NCI-H2196 (cell line): Measurements from ENCODE around the gene DUS4L.
A peak's percentile ranks its signal among the peaks of the same experiment; 100 is the strongest.
"Not testable (repeated sequence)": the region's sequence is repeated elsewhere in the genome, so short reads cannot be mapped to it uniquely, and the experiment has no call there.

ENCODE experiments used
- DNase-seq: peaks from one replicate; lab custom pipeline; 2025; ENCODE audit not compliant: unreplicated experiment; lab: John Stamatoyannopoulos, UW

Gene DUS4L, protein sequence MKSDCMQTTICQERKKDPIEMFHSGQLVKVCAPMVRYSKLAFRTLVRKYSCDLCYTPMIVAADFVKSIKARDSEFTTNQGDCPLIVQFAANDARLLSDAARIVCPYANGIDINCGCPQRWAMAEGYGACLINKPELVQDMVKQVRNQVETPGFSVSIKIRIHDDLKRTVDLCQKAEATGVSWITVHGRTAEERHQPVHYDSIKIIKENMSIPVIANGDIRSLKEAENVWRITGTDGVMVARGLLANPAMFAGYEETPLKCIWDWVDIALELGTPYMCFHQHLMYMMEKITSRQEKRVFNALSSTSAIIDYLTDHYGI

DNA sequence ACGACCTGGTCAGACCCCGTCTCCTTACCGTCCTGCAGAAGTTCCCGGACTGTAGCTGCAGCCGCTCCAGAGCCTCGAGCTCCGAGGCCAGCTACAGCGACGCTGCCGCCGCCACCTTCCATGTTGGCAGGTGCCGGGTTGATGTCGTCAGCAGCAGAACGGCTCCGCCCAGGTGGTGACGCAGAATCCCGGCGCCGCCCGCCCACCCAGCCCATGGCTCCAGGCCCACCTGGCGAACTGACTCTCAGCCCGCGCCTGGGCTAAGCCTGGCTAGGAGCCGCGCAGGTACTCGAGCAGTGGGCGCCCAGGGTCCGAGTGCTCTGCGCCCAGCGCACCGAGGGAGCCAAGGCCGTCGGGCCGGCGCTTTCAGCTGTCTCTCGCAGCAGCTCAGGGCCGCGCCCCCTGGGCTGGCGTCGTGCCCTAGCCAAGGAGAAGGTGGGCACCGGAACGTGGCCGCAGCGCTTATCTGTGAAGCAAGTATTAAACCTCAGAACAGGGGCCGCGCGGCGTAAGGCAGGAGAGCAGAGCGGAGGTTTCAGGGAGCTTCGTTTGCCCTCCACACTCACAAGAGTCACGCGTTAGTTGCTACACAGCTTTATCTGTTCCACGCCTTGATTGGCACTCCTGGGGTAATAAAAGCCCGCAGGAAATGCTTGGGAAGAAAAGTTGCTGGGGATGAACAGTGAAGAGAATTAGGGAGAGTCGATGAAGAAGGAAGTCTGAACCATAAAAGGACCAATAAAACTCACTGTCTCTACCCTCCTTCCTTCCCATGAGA, at the start of gene DUS4L, which contains the start of gene COG5:
TSS of gene DUS4L (plus strand) at position 197 of the 778 bp plus-strand sequence. CDS start 3,100 bp downstream, outside the sequence.
TSS of gene COG5 (minus strand) at position 146 of the 778 bp plus-strand sequence. CDS start at position 122, 24 bp downstream.
- DNase-seq, result peak; percentile 86

DNA sequence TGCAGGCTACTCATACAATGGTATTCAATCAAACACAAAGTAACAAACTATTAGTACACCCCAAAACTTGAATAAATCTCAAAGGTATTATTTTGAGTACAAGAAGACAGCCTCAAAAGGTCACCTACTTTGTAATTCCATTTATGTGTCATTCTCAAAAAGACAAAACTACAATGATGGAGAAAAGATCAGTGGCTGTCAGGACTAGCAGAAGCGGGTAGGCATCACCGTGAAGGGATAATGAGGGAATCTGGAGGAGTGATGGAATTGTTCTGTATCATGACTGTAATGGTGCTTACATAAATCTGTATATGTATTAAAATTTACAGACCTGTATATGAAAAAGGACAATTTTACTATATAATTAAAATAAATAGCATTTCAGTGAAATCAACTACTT, 37.1 kb upstream of the DUS4L start:
- no peak for DNase-seq

DNA sequence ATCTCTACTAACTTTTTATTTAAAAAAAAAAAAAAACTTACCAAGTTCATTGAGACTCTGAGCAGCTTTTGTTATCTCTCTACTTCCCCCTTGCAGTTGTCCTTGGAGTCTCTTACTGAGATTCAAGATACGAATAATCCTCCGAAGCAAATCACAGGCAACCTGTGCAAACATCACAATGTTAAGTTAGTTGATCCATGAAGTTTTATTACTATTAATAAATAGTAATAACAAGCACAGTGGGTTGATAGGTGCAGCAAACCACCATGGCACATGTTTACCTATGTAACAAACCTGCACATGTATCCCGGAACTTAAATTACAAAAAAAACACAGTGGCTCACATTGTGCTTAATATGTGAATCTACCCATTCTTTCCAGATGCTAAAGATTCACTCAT, 36.6 kb upstream of the DUS4L start:
- no peak for DNase-seq

- no peak for DNase-seq
These were observed 35.3 kb upstream of the DUS4L start for GRCh38 chr7:107528461-107528860.

- DNase-seq, result no peak
These were observed 33.0 kb upstream of the DUS4L start for GRCh38 chr7:107530751-107531150.

DNA sequence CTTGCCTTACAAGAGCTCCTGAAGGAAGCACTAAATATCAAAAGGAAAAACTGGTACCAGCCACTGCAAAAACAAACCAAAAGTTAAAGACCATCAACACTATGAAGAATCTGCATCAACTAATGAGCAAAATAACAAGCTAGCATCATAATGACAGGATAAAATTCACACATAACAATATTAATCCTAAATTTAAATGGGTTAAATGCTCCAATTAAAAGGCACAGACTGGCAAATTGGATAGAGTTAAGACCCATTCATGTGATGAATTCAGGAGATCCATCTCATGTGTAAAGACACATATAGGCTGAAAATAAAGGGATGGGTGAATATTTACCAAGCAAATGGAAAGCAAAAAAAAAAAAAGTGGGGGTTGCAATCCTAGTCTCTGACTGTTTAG, 29.6 kb upstream of the DUS4L start:
- no peak for DNase-seq

DNA sequence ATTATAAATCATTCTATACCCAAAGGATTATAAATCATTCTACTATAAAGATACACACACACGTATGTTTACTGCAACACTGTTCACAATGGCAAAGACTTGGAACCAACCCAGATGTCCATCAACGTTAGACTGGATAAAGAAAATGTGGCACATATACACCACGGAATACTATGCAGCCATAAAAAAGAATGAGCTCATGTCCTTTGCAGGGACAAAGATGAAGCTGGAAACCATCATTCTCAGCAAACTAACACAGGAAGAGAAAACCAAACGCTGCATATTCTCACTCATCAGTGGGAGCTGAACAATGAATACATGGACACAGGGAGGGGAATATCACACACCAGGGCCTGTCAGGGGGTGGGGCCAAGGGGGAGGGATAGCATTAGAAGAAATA, 26.5 kb upstream of the DUS4L start:
- not testable (repeated sequence) for DNase-seq

DNA sequence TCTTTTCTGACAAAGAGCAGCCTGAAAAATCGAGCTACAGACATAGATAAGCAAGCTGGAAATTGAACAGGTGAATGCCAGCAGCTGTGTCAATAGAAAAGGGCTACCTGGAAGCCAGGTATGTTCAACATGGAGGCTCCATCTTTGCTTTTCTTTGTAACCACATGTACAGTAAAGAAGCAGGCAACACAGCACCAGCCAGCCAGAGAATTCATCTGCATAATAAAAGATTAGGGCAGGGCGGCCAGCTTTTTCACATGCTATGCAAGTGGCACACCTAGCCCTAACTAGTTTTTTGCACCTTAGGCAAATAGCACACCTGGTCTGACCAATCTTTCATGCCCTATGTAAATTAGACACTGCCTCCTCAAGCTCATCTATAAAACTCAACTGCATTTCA, 25.8 kb upstream of the DUS4L start:
- DNase-seq, result peak; percentile 52

GRCh38 chr7:107543338-107543993, 20.3 kb upstream of the DUS4L start:
- DNase-seq, result no peak

DNA sequence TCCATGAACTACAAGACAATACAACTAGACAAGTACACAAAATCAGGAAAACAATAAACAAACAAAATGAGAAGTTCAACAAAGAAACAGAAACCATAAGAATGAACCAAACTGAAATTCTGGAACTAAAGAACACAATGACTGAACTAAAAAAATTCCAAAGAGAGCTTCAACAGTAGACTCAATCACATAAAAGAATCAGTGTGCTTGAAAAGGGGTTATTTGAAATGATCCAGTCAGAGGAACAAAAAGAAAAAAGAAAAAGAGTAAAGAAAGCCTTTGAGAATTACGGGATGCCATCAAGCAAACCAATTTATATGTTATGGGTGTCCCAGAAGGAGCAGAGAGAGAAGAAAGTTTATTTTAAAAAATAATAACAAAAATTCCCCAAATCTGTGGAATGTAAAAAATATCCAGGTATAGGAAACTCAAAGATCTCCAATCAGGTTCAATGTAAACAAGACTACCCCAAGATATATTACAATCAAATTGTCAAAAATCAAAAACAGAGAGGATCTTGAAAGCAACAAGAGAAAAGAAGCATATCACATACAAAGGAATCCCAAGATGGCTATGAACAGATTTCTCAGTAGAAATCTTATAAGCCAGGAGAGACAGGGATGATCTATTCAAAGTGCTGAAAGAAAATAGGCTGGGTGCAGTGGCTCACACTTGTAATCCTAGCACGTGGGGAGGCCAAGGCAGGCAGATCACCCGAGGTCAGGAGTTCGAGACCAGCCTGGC, 18.8 kb upstream of the DUS4L start:
- DNase-seq, result no peak

DNA sequence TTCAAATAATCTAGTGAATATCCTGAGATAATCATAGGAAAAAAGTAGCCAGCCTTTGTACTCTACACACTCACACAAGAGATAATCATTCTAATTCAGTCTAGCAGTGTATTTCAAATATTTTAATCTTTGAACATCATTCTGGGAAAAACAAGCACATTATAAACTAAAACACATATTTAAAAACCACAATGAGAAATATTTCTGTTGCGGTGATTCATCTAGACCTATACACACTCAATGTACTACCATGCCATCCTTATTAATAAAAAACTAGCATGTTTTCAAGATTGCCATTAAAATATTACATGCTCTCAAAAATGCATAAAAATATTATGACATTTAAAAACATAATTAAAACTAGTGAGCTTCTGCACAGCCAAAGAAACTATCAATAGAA, 11.8 kb upstream of the DUS4L start:
- no peak for DNase-seq

DNA sequence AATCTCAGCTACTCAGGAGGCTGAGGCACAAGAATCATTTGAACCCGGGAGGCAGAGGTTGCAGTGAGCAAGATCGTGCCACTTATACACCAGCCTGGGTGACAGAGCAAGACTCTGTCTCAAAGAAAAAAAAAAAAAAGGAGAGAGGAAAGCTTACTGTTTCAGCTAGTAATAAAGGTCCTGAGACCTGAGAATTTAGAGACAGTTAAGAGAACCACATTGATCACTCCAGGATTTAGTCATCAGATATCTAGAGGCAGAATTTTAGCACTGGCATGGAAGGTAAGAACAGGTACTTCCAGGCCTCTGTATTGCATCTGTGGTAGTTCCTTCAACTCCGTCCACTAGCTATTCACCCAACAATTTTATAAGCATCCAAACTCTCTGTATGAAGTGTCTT, 7.9 kb upstream of the DUS4L start:
- DNase-seq, result no peak

- DNase-seq, result no peak
These were observed 3.9 kb upstream of the DUS4L start for GRCh38 chr7:107559864-107560263.

DNA sequence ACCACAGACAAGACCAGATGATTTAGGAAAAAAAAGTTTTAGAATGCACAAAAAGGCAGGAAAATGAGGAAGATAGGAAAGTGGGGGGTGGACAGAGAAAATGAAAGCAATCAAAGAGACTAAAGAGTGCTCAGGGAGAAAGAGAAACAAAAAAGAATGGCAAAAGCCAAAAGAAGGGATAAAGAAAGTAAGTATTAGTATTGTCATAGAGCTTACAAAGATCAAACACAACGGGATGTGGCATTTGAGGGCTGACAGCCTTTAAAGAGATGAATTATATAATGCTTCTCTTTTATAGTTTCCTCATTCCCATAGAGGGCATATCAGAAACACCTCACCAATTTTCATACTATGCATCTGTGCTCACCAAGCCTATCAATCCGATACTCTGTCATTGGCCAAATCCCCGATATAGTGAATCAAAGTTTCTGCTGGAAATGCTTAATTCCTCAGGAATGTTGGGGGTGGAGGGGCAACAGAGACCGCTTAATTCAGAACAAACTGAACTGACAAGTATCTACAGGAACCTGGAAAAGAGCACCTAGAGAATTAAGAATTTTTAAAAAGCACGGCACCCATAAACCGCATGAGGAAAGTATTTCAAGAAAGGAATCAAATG, 2.8 kb upstream of the DUS4L start:
- no peak for DNase-seq

DNA sequence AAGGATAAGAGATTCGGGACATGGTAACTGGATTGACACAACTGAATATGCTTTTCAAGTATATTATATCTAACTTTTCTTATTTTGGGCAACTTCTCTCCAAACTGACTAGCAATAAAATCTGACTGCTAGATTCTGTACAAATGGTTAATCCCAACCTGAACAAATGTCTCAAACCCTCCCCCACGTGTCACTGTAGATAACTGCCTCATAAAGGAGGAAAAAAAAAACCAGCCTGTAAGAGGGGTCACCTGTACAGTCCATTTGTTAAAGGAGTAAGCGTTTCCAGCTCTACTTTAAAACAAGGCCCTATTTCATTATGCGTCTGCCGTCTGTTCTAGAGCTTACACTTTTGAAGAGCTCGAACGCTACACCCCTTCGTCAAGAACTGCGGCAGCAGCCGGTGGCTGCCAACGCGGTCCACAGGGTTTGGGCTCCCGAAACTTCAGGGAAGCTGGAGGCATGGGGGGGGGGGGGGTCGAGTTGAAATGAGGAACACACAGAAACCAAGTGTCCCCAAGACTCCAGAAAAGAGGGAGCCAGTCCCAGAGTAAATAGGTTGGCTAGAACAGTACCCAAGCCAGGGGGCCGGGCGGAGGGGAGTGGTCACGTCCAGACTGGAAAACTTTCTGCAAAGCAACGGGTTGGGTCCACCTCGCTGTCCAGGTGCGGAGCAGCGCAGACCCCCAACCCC, 543 bp upstream of the DUS4L start:
- DNase-seq, result peak; percentile 40

- no peak for DNase-seq
These were observed 955 bp downstream of the DUS4L start for GRCh38 chr7:107564553-107565298.

- no peak for DNase-seq
These were observed 6.5 kb downstream of the DUS4L start for GRCh38 chr7:107570298-107570697.

DNA sequence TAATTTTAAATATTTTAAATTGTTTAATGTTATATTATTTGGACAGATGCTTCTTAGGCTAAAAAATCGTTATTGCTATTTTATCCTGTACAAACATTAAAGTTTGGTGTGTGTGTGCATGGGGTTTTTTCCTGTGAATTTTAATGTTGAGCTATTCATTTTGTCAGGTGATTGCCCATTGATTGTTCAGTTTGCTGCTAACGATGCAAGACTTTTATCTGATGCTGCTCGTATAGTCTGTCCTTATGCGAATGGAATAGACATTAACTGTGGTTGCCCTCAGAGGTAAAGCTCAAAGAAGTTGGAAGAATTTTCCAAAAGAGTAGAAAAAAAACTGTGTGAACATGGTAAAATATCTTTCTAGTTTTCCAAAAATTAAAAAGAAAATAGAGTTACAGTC, 9.8 kb downstream of the DUS4L start:
- no peak for DNase-seq

DNA sequence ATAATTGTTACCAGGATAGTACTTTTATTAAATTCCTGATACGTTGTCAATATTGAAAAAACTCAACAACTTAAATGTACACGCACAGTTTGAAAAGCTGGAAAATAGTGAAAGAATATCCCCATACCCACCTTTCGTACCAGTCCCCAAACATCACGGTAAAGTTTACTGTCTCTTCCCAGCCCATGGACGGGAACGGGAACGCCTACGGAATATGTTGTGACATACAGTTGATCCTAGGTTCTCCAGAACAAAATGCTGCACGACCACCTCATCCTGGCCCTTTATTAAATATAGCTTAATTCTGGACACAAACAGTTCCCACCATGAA, 15.7 kb downstream of the DUS4L start:
- DNase-seq, result no peak
